ENCODE measurements around the gene ATG4B.
"Not testable (repeated sequence)": the region's sequence is repeated elsewhere in the genome, so short reads cannot be mapped to it uniquely, and the experiment has no call there.

The ATG4B gene

GRCh38 chr2:241640165-241640795, 2.8 kb downstream of the ATG4B start:
- DNase-seq = no peak

- DNase-seq = no peak
These were observed 4.1 kb downstream of the ATG4B start for GRCh38 chr2:241641631-241642030.

- DNase-seq = no peak
These were observed 7.8 kb downstream of the ATG4B start for GRCh38 chr2:241645056-241645914.

- no peak for DNase-seq
These were observed 8.6 kb downstream of the ATG4B start for GRCh38 chr2:241645915-241646645.

GRCh38 chr2:241648453-241648852, 11.0 kb downstream of the ATG4B start:
- no peak for DNase-seq

GRCh38 chr2:241649404-241649803, 11.9 kb downstream of the ATG4B start:
- DNase-seq = no peak

GRCh38 chr2:241649927-241650326, 12.4 kb downstream of the ATG4B start:
- no peak for DNase-seq

- no peak for DNase-seq
These were observed 14.6 kb downstream of the ATG4B start for GRCh38 chr2:241652142-241652541.

GRCh38 chr2:241652722-241653121, 15.2 kb downstream of the ATG4B start:
- no peak for DNase-seq

- no peak for DNase-seq
These were observed 15.8 kb downstream of the ATG4B start for GRCh38 chr2:241653210-241653750.

GRCh38 chr2:241654551-241654950, 17.1 kb downstream of the ATG4B start:
- DNase-seq = no peak

- no peak for DNase-seq
These were observed 18.2 kb downstream of the ATG4B start for GRCh38 chr2:241655516-241656189.

GRCh38 chr2:241656190-241656741, 18.8 kb downstream of the ATG4B start:
- no peak for DNase-seq

GRCh38 chr2:241657786-241658254, 20.3 kb downstream of the ATG4B start:
- DNase-seq = no peak

GRCh38 chr2:241658296-241658695, 20.8 kb downstream of the ATG4B start:
- DNase-seq = no peak

GRCh38 chr2:241659150-241659739, 21.8 kb downstream of the ATG4B start:
- no peak for DNase-seq

- no peak for DNase-seq
These were observed 23.2 kb downstream of the ATG4B start for GRCh38 chr2:241660593-241661213.

GRCh38 chr2:241662731-241663130, 25.2 kb downstream of the ATG4B start:
- not testable (repeated sequence) for DNase-seq

GRCh38 chr2:241665731-241666440, 28.4 kb downstream of the ATG4B start:
- no peak for DNase-seq

- DNase-seq = no peak
These were observed 29.3 kb downstream of the ATG4B start for GRCh38 chr2:241666627-241667400.
